Skin epidermis (tissue), 12 donors: Measurements from ENCODE around the gene ZNF653.
"Not testable (repeated sequence)": the region's sequence is repeated elsewhere in the genome, so short reads cannot be mapped to it uniquely, and the experiment has no call there.

Experiments used
- H3K27ac ChIP-seq, 21 experiments: fragments of 200-600 bp; sonication (generic) in 11 of 21; one replicate each; pipeline ENCODE4 v1.5.0; 2020; ENCODE audit warnings: mild to moderate bottlenecking in 3 of 21, inconsistent platforms in 2 of 21, moderate library complexity in 2 of 21
- H3K4me3 ChIP-seq, 7 experiments: fragments of 200-600 bp; sonication (generic) in 2 of 7; one replicate each; pipeline ENCODE4 v1.5.0; 2020; ENCODE audit warnings: inconsistent platforms in 2 of 7, mild to moderate bottlenecking in 2 of 7, moderate library complexity in 1 of 7

ZNF653 gene

GRCh38 chr19:11446271-11446651 lies 59.4 kb downstream of the ZNF653 start:
- no peak overlapping the region for H3K27ac ChIP-seq
- H3K4me3 ChIP-seq: no peak overlapping the region

DNA sequence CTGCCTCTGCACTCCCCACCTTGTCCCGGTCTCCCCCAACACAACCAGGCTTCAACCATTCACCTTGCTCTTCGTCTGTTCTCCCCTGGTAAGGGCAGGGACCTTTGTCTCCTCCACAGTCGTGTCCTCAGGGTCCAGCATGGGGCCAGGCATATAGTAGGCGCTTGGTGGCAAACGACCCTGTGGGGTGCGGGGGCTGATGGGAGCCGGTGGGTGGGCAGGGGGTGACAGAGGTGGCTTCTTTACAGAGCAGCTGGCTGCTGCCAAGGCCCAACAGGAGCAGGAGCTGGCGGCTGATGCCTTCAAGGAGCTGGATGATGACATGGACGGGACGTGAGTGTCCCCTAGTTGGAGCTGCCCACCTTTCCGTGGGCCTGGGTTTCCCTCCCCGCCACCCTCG lies 60.5 kb downstream of the ZNF653 start:
- no peak overlapping the region for H3K4me3 ChIP-seq
- H3K27ac ChIP-seq: peak overlapping the region in 1 of 21 experiments; percentile 31

DNA sequence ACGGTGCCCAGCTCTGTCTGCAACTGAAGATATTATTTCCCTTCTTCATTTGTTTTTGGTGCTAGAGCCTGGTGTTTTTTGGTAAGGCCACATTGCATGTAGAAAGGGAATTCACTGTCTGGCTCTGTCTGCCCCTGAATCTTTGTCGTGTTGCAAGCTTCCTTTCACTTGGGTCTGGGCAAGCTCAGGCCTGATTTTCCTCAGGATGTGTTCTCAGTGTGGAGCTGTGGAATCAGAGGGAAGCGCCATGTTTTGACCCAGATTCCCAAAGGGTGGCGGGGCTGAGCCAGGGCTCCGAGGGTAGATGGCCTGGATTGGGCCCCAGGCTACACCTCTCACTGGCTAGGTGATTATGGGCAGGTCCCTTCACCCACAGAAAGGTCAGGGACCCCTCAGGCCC lies 61.6 kb downstream of the ZNF653 start:
- Histone ChIP-seq H3K4me3 (no peak overlapping the region), H3K27ac (peak overlapping the region in 11 of 21 experiments; percentile 2 to 65 (median 51))

DNA sequence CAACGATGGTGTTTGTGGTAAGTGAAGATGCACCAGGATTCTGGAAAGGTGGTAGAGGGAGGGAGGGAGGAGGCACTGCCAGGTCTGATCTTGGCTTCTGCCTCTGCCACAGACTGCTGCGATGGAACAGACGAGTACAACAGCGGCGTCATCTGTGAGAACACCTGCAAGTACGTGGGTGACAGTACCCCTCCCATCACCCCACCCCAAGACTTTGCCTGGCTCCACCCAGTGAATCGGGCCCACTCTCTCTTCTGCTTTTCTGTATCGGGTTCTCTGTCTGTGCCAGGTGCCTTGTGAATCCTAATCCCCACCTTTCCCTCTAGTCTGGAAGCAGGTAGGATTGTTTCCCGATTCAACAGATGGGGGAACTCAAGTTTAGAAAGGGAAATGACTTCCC lies 67.7 kb downstream of the ZNF653 start:
- H3K27ac ChIP-seq: peak overlapping the region in 2 of 21 experiments; percentile 1 to 60
- H3K4me3 ChIP-seq: no peak overlapping the region

- H3K4me3 ChIP-seq: peak overlapping the region; percentile 43 to 87 (median 68)
- H3K27ac ChIP-seq: peak overlapping the region in 20 of 21 experiments; percentile 14 to 91 (median 79)
These were observed 69.8 kb downstream of the ZNF653 start for GRCh38 chr19:11435833-11436313.

DNA sequence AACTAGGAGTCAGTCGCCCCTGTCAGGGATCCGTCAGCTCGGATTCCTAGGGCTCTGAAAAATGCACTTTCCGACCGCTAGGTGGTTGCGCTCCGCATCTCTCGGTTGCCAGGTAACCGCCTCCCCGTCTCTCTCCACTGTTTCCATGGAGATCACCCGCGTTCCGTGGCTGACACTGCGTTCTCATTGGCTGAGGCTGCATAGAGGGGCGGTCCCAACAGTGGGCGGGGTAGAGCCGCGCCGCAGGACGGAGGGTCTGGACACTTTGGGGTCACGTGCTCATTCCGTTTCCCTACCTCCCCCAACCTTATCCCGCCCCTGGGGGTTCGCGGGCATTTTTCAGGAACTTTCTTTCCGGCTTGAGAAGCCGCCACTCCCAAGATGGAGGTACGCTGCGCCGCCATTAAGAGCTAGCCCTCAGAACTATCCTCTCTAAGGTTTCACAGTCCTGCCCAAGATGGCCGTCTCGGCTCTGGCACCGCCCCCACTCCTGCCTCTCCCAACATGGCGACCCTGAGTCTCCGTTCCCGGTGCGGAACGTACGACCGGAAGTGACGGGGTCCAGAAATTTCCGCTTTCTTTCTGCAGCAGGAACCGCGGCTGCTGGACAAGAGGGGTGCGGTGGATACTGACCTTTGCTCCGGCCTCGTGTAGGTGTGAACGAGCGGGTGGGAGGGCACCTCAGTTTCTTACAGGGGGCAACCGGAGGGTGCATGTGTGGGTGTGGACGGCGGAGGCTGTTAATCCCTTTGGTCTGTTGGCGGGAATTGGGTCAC lies 70.4 kb downstream of the ZNF653 start, which contains the start of the genes ODAD3 and PRKCSH:
TSS of gene ODAD3 (minus strand) at position 65 of the 776 bp plus-strand sequence. CDS start 105 bp downstream, outside the sequence.
TSS of gene PRKCSH (plus strand) at position 579 of the 776 bp plus-strand sequence. CDS start 483 bp downstream, outside the sequence.
- peak within 1 kb of the TSS in 20 of 21 experiments; percentile 36 to 91 (median 79) for H3K27ac ChIP-seq
- H3K4me3 ChIP-seq: peak within 1 kb of the TSS; percentile 43 to 87 (median 68)

DNA sequence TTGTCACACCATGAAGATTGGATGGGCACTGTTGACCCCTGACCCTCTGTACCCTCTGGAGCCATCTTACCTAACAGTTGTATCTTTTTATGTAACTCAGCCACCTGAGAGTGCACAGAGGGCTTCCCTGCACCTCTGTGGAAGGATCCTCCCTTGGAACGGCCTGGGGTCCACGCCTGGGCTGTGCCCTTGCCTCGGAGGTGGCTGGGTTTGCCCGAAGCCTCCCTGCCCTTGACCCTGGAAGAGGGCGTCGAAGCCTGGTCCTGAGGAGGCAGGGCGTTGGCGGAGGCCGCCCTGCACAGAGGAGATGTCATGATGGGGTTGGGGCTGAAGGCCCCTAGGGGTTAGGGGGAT lies 71.0 kb downstream of the ZNF653 start:
- H3K27ac ChIP-seq: peak overlapping the region in 19 of 21 experiments; percentile 6 to 86 (median 69)
- H3K4me3 ChIP-seq: peak overlapping the region; percentile 43 to 87 (median 68)

- H3K27ac ChIP-seq, H3K4me3 ChIP-seq: not testable (repeated sequence)
These were observed 72.1 kb downstream of the ZNF653 start for GRCh38 chr19:11433526-11433925.
